Measurements from ENCODE around the gene KRTAP19-2. TPM values are rescaled to one million over a fixed set of nuclear protein-coding genes. Genes with fewer than 3 reads are reported as not detected.

Gene KRTAP19-2
- total and polyA plus RNA-seq, 2 experiments from 2014 or later: not detected

GRCh38 chr21:30491963-30492428, 4.8 kb upstream of the KRTAP19-2 start, which contains the start of gene KRTAP19-3:
Gene KRTAP19-3 (minus strand): TSS chr21:30492013. CDS start chr21:30491957, 56 bp downstream.
- Histone ChIP-seq H3K4me3 (no peak within 1 kb of the TSS), H3K4me1 (ENCODE audit: low read depth) (no peaks in the 10 kb centered on the region), H3K27ac (no peak within 1 kb of the TSS), H3K36me3 (no peaks in the 10 kb centered on the region), H3K27me3 (no peaks in the 10 kb centered on the region), H3K9me3 (ENCODE audit: low read depth) (no peaks in the 10 kb centered on the region)
- TF ChIP-seq, protein P1, sequence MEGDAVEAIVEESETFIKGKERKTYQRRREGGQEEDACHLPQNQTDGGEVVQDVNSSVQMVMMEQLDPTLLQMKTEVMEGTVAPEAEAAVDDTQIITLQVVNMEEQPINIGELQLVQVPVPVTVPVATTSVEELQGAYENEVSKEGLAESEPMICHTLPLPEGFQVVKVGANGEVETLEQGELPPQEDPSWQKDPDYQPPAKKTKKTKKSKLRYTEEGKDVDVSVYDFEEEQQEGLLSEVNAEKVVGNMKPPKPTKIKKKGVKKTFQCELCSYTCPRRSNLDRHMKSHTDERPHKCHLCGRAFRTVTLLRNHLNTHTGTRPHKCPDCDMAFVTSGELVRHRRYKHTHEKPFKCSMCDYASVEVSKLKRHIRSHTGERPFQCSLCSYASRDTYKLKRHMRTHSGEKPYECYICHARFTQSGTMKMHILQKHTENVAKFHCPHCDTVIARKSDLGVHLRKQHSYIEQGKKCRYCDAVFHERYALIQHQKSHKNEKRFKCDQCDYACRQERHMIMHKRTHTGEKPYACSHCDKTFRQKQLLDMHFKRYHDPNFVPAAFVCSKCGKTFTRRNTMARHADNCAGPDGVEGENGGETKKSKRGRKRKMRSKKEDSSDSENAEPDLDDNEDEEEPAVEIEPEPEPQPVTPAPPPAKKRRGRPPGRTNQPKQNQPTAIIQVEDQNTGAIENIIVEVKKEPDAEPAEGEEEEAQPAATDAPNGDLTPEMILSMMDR (IDR thresholded peaks at IDR 0.05; ENCODE audit: low read depth, low read length): no peak
- DNase-seq (ENCODE audit: low read depth in 1 of 2, low spot score in 1 of 2): no peak

- Histone ChIP-seq H3K4me1 (ENCODE audit: low read depth) (peaks cover 7% of the 10 kb centered on the region), H3K27ac (no peak overlapping the region), H3K27me3 (no peaks in the 10 kb centered on the region), H3K36me3 (no peaks in the 10 kb centered on the region), H3K9me3 (ENCODE audit: low read depth) (no peaks in the 10 kb centered on the region), H3K4me3 (no peak overlapping the region)
- TF ChIP-seq, protein P1 (IDR thresholded peaks at IDR 0.05; ENCODE audit: low read depth, low read length): no peak
- DNase-seq (ENCODE audit: low read depth in 1 of 2, low spot score in 1 of 2): no peak
Measured at GRCh38 chr21:30486180-30486579, 1.1 kb downstream of the KRTAP19-2 start.

DNA sequence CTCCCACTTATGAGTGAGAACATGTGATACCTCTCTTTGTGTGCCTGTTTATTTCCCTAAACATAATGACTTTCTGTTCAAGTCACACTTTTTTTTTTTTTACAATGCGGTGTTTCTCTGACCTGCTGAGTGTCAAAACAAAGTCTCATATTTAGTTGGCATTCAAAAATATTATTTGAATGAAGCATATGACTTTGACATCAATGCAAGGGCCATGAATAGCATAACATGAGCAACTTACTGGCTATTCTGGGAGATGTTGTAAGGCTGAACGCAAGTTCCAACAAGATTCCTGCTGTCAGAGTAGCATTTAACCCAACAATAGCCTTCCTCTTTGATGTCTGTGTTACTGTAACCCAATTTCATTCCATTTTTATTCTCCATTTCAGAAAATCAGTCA, 5.1 kb downstream of the KRTAP19-2 start:
- H3K36me3 ChIP-seq: no peaks in the 10 kb centered on the region
- no peak overlapping the region for H3K4me3 ChIP-seq
- H3K4me1 ChIP-seq (ENCODE audit: low read depth): peaks cover 29% of the 10 kb centered on the region
- H3K27me3 ChIP-seq: no peaks in the 10 kb centered on the region
- TF ChIP-seq, protein P1 (IDR thresholded peaks at IDR 0.05; ENCODE audit: low read depth, low read length): no peak
- no peaks in the 10 kb centered on the region for H3K9me3 ChIP-seq (ENCODE audit: low read depth)
- H3K27ac ChIP-seq: no peak overlapping the region
- peak in 1 of 2 donors; percentile 9 for DNase-seq (ENCODE audit: low read depth in 1 of 2, low spot score in 1 of 2)

DNA sequence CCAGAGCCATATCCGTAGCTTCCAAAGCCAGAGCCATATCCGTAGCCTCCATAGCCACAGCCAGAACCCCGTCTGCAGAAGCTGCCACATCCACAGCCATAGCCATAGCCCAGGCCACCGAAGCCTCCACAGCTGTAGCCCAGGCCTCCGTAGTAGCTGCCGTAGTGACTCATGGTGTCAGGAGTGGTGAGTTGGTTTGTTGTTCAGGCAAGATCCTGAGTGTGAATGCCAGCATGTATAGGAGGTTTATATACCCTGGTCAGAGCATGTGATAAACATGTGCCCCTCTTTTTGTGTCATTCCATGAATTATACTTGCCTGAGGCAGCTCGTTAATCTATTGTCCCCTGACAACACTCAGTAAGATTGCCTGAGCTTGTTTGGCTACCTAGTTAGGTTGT, 7.1 kb downstream of the KRTAP19-2 start, which contains the start of gene KRTAP19-1:
TSS of gene KRTAP19-1 (minus strand) at position 223 of the 400 bp plus-strand sequence. CDS start at position 173, 50 bp downstream.
- TF ChIP-seq, protein P1 (IDR thresholded peaks at IDR 0.05; ENCODE audit: low read depth, low read length): no peak
- no peak for DNase-seq (ENCODE audit: low read depth in 1 of 2, low spot score in 1 of 2)
- Histone ChIP-seq H3K27me3 (no peaks in the 10 kb centered on the region), H3K9me3 (ENCODE audit: low read depth) (no peaks in the 10 kb centered on the region), H3K27ac (no peak within 1 kb of the TSS), H3K4me1 (ENCODE audit: low read depth) (peaks cover 29% of the 10 kb centered on the region), H3K4me3 (no peak within 1 kb of the TSS), H3K36me3 (no peaks in the 10 kb centered on the region)

GRCh38 chr21:30479259-30479658, 8.0 kb downstream of the KRTAP19-2 start:
- H3K4me3 ChIP-seq: no peak overlapping the region
- no peaks in the 10 kb centered on the region for H3K36me3 ChIP-seq
- H3K4me1 ChIP-seq (ENCODE audit: low read depth): peaks cover 29% of the 10 kb centered on the region
- TF ChIP-seq, protein P1 (IDR thresholded peaks at IDR 0.05; ENCODE audit: low read depth, low read length): no peak
- no peaks in the 10 kb centered on the region for H3K9me3 ChIP-seq (ENCODE audit: low read depth)
- no peak overlapping the region for H3K27ac ChIP-seq
- no peak for DNase-seq (ENCODE audit: low read depth in 1 of 2, low spot score in 1 of 2)
- no peaks in the 10 kb centered on the region for H3K27me3 ChIP-seq

Measured in cardiac muscle cell (in vitro differentiated cells and primary cell).